Osteoblast (primary cell): ENCODE results near the gene EML1. TPM values are rescaled to one million over a fixed set of nuclear protein-coding genes. Genes with fewer than 3 reads are reported as not detected.

Experiments
- DNase-seq: peaks from one replicate; pipeline ENCODE4 v3.0.0; 2011; ENCODE audit warnings: low spot score, mixed read lengths; ENCODE audit not compliant: insufficient read length; ENCODE audit errors: missing footprints
- H2AFZ ChIP-seq: 2 replicates; pipeline ENCODE4 v1.6.0; 2011; ENCODE audit warnings: mild to moderate bottlenecking, low read length
- H3K27ac ChIP-seq: 2 replicates; pipeline ENCODE4 v1.5.1; 2011; ENCODE audit warnings: mild to moderate bottlenecking, low read depth, low read length, moderate library complexity
- H3K27me3 ChIP-seq: 2 replicates; pipeline ENCODE4 v1.6.0; 2012; ENCODE audit warnings: mild to moderate bottlenecking, control low read depth, inconsistent platforms, low read length, moderate library complexity; ENCODE audit not compliant: insufficient read depth
- H3K36me3 ChIP-seq: 2 replicates; pipeline ENCODE4 v1.5.1; 2011; ENCODE audit warnings: mild to moderate bottlenecking, low read length, control low read depth, moderate library complexity; ENCODE audit not compliant: insufficient read depth
- H3K4me1 ChIP-seq: 2 replicates; pipeline ENCODE4 v1.5.1; 2011; ENCODE audit warnings: mild to moderate bottlenecking, low read length, control low read depth, moderate library complexity; ENCODE audit not compliant: insufficient read depth
- H3K4me2 ChIP-seq: 2 replicates; pipeline ENCODE4 v1.6.0; 2011; ENCODE audit warnings: mild to moderate bottlenecking, low read length; ENCODE audit not compliant: insufficient read depth
- H3K4me3 ChIP-seq: fragments of 200-600 bp; sonication (generic); 3 replicates; pipeline ENCODE4 v1.5.1; 2012; ENCODE audit warnings: mild to moderate bottlenecking, low read length, inconsistent platforms; ENCODE audit not compliant: insufficient read depth
- H3K79me2 ChIP-seq: 2 replicates; pipeline ENCODE4 v1.6.0; 2012; ENCODE audit warnings: mild to moderate bottlenecking, low read length, control low read depth, inconsistent platforms; ENCODE audit not compliant: insufficient read depth
- H3K9me3 ChIP-seq: 2 replicates; pipeline ENCODE4 v1.5.1; 2011; ENCODE audit warnings: low read depth, low read length, control low read depth
- H4K20me1 ChIP-seq: 2 replicates; pipeline ENCODE4 v1.6.0; 2012; ENCODE audit warnings: mild to moderate bottlenecking, low read length, control low read depth; ENCODE audit not compliant: insufficient read depth
- CTCF ChIP-seq: IDR thresholded peaks from 2 replicates; pipeline ENCODE4 v1.5.1; 2011; ENCODE audit warnings: mild to moderate bottlenecking, low read depth, low read length, moderate library complexity; ENCODE audit errors: extremely low read depth
- total RNA-seq: library from RNA; depleted of rRNA; stranded (reverse); fragments of >200 nt; gene quantifications from 2 replicates; pipeline ENCODE4 v1.2.3, GENCODE V29; 2012

The EML1 gene, protein sequence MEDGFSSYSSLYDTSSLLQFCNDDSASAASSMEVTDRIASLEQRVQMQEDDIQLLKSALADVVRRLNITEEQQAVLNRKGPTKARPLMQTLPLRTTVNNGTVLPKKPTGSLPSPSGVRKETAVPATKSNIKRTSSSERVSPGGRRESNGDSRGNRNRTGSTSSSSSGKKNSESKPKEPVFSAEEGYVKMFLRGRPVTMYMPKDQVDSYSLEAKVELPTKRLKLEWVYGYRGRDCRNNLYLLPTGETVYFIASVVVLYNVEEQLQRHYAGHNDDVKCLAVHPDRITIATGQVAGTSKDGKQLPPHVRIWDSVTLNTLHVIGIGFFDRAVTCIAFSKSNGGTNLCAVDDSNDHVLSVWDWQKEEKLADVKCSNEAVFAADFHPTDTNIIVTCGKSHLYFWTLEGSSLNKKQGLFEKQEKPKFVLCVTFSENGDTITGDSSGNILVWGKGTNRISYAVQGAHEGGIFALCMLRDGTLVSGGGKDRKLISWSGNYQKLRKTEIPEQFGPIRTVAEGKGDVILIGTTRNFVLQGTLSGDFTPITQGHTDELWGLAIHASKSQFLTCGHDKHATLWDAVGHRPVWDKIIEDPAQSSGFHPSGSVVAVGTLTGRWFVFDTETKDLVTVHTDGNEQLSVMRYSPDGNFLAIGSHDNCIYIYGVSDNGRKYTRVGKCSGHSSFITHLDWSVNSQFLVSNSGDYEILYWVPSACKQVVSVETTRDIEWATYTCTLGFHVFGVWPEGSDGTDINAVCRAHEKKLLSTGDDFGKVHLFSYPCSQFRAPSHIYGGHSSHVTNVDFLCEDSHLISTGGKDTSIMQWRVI
- total RNA-seq, result 38.0 and 46.7 TPM in 2 replicates

DNA sequence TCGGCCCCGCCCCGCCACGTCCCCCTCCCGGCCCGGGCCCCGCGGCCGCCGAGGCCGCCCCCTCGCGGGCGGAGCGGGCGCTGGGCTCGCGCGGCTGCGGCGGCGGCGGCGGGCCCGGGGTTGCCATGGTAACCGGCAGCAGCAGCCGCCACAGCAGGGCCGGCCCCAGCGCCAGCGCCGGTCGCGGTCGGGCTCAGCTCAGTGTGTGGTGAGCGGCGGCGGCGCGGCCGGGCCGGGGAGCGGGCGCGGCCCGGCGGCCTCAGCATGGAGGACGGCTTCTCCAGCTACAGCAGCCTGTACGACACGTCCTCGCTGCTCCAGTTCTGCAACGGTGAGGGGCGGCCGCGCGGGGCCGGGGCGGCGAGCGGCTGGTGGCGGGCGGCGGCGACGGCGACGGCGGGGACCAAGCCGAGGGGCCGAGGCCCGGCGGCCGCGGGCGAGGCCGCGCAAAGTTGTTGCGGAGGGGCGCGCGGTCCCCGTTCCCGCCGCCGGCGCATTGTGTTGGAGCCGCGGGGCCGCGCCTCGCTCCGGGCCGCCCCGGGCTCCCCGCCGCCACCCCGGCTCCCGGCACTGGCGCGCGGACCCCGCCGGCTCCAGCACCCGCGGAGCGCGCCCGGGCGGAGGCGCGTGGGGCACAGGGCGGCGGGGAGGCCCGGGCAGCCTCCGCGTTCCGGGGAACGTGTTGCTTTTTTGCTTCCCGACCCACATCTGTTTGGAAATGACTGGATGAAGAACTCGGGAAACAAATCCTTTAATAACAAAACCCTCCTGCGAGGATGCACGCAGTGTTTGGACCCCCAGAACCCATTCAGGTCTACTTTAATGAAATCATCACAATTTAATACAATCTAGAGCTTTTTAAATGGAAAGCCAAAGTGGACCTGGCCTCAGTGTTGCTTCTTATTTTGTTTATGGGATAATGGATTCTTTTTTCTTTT is at the start of gene EML1:
Gene EML1, plus strand, starts transcription at position 201 of the 938 bp plus-strand sequence. Its CDS starts 64 bp downstream, at position 265.
- peaks cover 19% of the 10 kb centered on the region for H4K20me1 ChIP-seq
- H3K27ac ChIP-seq, result peak within 1 kb of the TSS; percentile 77
- no peaks in the 10 kb centered on the region for H3K36me3 ChIP-seq

DNA sequence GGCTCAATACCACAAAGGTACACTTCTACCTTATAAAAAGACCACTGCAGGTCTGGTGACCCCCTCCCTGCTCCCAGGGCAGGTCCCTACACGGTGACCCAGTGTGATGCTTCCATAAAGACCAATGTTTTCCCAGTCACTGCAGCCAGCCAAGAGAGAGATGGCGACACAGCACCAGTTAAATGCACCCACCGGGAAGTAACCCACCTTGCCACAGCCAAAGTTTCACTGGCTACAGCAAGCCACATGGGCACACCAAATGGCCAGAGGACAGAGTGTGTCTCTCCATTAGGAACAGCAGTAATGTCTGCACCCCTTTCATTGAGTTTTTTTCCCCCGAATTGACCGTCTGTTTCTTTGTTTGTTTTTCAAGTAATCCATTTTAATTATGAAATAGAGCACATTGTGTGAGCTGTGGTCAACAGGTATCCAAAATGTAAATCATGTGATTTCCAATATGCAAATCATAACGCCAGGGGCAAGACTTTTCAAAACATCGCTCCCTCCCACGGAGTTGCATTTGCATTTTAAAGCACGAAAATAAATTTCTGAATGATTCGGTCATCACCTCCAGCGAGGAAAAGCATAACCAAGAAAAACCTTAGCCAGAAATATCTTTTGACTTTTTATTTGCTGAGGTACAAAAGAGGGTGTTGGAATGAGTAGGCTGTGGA is 48.9 kb upstream of the EML1 start:
- DNase-seq, result peak; percentile 90
- no peaks in the 10 kb centered on the region for H3K36me3 ChIP-seq
- no peaks in the 10 kb centered on the region for H3K9me3 ChIP-seq
- no peaks in the 10 kb centered on the region for H4K20me1 ChIP-seq
- H2AFZ ChIP-seq, result peak overlapping the region; percentile 25
- H3K79me2 ChIP-seq, result no peaks in the 10 kb centered on the region
- peak overlapping the region; percentile 71 for H3K4me2 ChIP-seq
- TF ChIP-seq CTCF, result peak; percentile 27
- peaks cover 30% of the 10 kb centered on the region for H3K4me1 ChIP-seq
- no peaks in the 10 kb centered on the region for H3K27me3 ChIP-seq
- H3K27ac ChIP-seq, result peak overlapping the region; percentile 89
- peak overlapping the region; percentile 13 for H3K4me3 ChIP-seq

More for the DNA sequence above, at the start of gene EML1:
- peak within 1 kb of the TSS; percentile 79 for H3K4me3 ChIP-seq
- no peak for TF ChIP-seq CTCF
- peak within 1 kb of the TSS; percentile 91 for H3K4me2 ChIP-seq
- peaks cover 39% of the 10 kb centered on the region for H3K79me2 ChIP-seq
- no peaks in the 10 kb centered on the region for H3K27me3 ChIP-seq
- H3K4me1 ChIP-seq, result peaks cover 21% of the 10 kb centered on the region
- H3K9me3 ChIP-seq, result no peaks in the 10 kb centered on the region
- peak within 1 kb of the TSS; percentile 93 for H2AFZ ChIP-seq
- DNase-seq, result peak; percentile 100

GRCh38 chr14:99744873-99745224 is 48.4 kb upstream of the EML1 start:
- no peaks in the 10 kb centered on the region for H3K9me3 ChIP-seq
- no peaks in the 10 kb centered on the region for H3K79me2 ChIP-seq
- H3K4me1 ChIP-seq, result peaks cover 30% of the 10 kb centered on the region
- DNase-seq, result peak; percentile 81
- TF ChIP-seq CTCF, result no peak
- no peaks in the 10 kb centered on the region for H3K27me3 ChIP-seq
- no peak overlapping the region for H2AFZ ChIP-seq
- no peaks in the 10 kb centered on the region for H4K20me1 ChIP-seq
- H3K4me3 ChIP-seq, result no peak overlapping the region
- H3K36me3 ChIP-seq, result no peaks in the 10 kb centered on the region
- peak overlapping the region; percentile 71 for H3K4me2 ChIP-seq
- H3K27ac ChIP-seq, result peak overlapping the region; percentile 89
